Colonic mucosa (tissue), 4 donors: ENCODE results near the gene UTP3. TPM values are rescaled to one million over a fixed set of nuclear protein-coding genes. Genes with fewer than 3 reads are reported as not detected.
A peak's percentile ranks its signal among the peaks of the same experiment; 100 is the strongest.
"Not testable (repeated sequence)": the region's sequence is repeated elsewhere in the genome, so short reads cannot be mapped to it uniquely, and the experiment has no call there.

Experiments
- DNase-seq: peaks from one replicate; pipeline ENCODE4 v3.0.0-alpha.2; 2020
- H3K27ac ChIP-seq: fragments of 200-600 bp; one replicate; pipeline ENCODE4 v1.8.0; 2021
- H3K27me3 ChIP-seq: fragments of 200-600 bp; one replicate; pipeline ENCODE4 v1.8.0; 2021
- H3K36me3 ChIP-seq: fragments of 200-600 bp; one replicate; pipeline ENCODE4 v1.8.0; 2021
- H3K4me1 ChIP-seq: fragments of 200-600 bp; one replicate; pipeline ENCODE4 v1.8.0; 2021; ENCODE audit warnings: mild to moderate bottlenecking
- H3K4me3 ChIP-seq: fragments of 200-600 bp; one replicate; pipeline ENCODE4 v1.8.0; 2021
- H3K9ac ChIP-seq, 2 donors: one replicate each; pipeline ENCODE4 v1.7.0; 2013; ENCODE audit warnings: control low read depth in 2 of 2, low read depth in 2 of 2, low read length in 2 of 2
- H3K9me3 ChIP-seq: fragments of 200-600 bp; one replicate; pipeline ENCODE4 v1.8.0; 2021
- intact Hi-C: fragments of 100-400 bp; cut with DNase I; formaldehyde crosslinking; loops from one replicate; pipeline ENCODE4 v1.14.1; 2022
- total RNA-seq, 2 donors: library from RNA; stranded (reverse); fragmentation: NEBNext Ultra II Directional in 1 of 2; extraction: Animal tissue kit (Norgen Biotek cat#: 25700) in 1 of 2; gene quantifications; one replicate each; pipeline ENCODE4 v1.2.1, GENCODE V29; 2021
- TF ChIP-seq, protein P1 (sequence below): fragments of 200-600 bp; IDR thresholded peaks from one replicate; pipeline ENCODE4 v1.8.0; 2022; ENCODE audit warnings: antibody characterized with exemption, mild to moderate bottlenecking
- donor health status: healthy.
- donor health status: DM: no; HTN: no; CAD: no.
- donor health status: DM: no; HTN: no; CAD: no.

Gene UTP3
- total RNA-seq, 2 donors from 2014 or later, result 20.0 to 22.8 TPM

DNA sequence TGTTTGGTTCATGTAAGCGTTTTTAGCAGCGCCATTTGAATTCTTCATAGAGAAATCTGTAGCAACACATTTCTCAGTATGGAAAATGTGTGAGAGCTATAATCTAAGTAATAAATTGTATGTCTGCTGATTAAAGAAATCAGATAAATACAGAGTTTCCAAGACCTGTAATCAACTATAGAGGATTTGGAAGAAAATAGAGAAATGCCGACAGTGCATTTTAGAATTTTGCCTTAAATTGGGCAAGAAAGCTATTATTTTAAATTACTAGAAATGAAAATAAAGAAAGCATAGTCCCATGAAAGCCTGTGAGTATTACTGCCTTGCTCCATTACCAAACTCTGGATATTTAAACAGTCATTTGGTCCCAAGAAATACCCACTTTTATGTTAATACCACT is 36.1 kb downstream of the UTP3 start:
- no peaks in the 10 kb centered on the region for H3K36me3 ChIP-seq
- no peak for DNase-seq
- H3K9me3 ChIP-seq, result no peaks in the 10 kb centered on the region
- no peak overlapping the region for H3K9ac ChIP-seq
- no peaks in the 10 kb centered on the region for H3K27me3 ChIP-seq
- no peak overlapping the region for H3K27ac ChIP-seq
- no peak overlapping the region for H3K4me3 ChIP-seq
- TF ChIP-seq, protein P1, sequence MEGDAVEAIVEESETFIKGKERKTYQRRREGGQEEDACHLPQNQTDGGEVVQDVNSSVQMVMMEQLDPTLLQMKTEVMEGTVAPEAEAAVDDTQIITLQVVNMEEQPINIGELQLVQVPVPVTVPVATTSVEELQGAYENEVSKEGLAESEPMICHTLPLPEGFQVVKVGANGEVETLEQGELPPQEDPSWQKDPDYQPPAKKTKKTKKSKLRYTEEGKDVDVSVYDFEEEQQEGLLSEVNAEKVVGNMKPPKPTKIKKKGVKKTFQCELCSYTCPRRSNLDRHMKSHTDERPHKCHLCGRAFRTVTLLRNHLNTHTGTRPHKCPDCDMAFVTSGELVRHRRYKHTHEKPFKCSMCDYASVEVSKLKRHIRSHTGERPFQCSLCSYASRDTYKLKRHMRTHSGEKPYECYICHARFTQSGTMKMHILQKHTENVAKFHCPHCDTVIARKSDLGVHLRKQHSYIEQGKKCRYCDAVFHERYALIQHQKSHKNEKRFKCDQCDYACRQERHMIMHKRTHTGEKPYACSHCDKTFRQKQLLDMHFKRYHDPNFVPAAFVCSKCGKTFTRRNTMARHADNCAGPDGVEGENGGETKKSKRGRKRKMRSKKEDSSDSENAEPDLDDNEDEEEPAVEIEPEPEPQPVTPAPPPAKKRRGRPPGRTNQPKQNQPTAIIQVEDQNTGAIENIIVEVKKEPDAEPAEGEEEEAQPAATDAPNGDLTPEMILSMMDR, result no peak
- intact Hi-C loops, result no loop called here
- no peaks in the 10 kb centered on the region for H3K4me1 ChIP-seq

DNA sequence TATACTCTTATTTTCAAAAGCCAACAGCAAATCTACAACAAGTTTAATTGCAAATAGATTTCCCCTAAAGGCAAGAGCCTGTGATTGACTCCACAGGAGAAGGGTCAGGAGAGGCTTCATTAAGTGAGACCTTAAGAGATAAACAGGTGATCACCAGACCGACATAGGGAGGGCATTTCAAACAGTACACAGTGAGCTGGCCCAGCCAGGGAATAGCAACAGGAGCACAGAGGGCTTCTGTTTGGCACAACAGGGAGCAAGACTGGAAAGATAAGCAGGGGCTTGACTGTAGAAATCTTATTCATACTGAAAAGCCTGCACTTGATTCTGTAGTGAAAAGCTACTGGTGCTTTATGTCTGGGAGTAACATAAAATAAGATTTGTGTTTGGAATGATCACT is 37.3 kb downstream of the UTP3 start:
- Histone ChIP-seq H3K27ac (no peak overlapping the region), H3K4me1 (no peaks in the 10 kb centered on the region), H3K36me3 (no peaks in the 10 kb centered on the region), H3K4me3 (no peak overlapping the region), H3K27me3 (no peaks in the 10 kb centered on the region), H3K9me3 (no peaks in the 10 kb centered on the region), H3K9ac (no peak overlapping the region)
- TF ChIP-seq, protein P1, result no peak
- no peak for DNase-seq
- intact Hi-C loops, result no loop called here

DNA sequence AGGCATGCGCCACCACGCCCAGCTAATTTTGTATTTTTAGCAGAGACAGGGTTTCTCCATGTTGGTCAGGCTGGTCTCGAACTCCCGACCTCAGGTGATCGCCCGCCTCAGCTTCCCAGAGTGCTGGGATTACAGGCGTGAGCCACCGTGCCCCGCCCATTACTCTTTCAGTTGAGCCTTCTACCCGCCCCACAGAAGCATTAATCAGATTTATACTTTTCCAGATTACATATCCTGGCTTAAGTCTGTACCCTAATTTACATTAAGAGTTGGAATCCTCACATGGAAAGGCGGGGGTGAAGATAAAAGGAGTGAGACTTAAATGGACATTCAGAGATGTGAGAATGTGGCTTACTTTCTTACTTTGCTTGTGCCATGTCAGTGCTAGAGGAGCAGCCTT is 38.2 kb downstream of the UTP3 start:
- H3K4me1 ChIP-seq, H3K27me3 ChIP-seq, DNase-seq, H3K36me3 ChIP-seq, H3K27ac ChIP-seq, H3K9me3 ChIP-seq, H3K4me3 ChIP-seq, H3K9ac ChIP-seq, intact Hi-C loops: not testable (repeated sequence)

DNA sequence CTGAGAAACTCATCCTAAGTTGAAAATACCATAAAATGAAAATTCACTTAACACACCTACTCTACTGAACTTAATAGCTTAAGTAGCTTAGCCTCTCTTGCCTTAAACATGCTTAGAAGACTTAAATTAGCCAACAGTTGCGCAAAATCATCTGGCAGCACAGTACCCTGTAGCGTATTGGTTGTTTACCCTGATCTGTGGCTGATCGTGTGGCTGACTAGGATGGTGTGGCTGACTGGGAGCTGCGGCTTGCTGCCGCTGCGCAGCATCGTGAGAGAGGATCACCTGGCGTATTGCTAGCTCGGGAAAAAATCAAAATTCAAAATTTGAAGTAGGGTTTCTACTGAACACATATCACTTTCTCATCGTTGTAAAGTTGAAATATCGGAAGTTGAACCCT is 39.8 kb downstream of the UTP3 start:
- H3K36me3 ChIP-seq, result no peaks in the 10 kb centered on the region
- no peak overlapping the region for H3K9ac ChIP-seq
- H3K4me1 ChIP-seq, result no peaks in the 10 kb centered on the region
- no peak overlapping the region for H3K27ac ChIP-seq
- TF ChIP-seq, protein P1, result no peak
- no peak overlapping the region for H3K4me3 ChIP-seq
- no peak for DNase-seq
- intact Hi-C loops, result no loop called here
- no peaks in the 10 kb centered on the region for H3K27me3 ChIP-seq
- no peaks in the 10 kb centered on the region for H3K9me3 ChIP-seq

DNA sequence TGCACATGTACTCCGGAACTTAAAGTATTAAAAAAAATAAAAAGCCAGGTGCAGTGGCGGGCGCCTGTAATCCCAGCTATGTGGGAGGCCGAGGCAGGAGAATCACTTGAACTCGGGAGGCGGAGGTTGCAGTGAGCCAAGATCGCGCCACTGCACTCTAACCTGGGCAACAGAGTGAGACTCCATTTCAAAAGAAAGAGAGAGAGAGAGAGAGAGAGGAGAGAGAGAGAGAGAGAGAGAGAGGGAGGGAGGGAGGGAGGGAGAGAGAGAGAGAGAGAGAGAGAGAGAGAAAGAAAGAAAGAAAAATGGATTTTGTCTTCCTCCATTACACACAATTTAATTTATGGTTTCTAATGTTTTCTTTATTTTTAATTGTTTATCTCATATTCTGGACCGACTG is 44.5 kb downstream of the UTP3 start:
- H3K4me1 ChIP-seq, DNase-seq, H3K9me3 ChIP-seq, H3K27me3 ChIP-seq, H3K4me3 ChIP-seq, H3K9ac ChIP-seq, H3K27ac ChIP-seq, H3K36me3 ChIP-seq, intact Hi-C loops: not testable (repeated sequence)

DNA sequence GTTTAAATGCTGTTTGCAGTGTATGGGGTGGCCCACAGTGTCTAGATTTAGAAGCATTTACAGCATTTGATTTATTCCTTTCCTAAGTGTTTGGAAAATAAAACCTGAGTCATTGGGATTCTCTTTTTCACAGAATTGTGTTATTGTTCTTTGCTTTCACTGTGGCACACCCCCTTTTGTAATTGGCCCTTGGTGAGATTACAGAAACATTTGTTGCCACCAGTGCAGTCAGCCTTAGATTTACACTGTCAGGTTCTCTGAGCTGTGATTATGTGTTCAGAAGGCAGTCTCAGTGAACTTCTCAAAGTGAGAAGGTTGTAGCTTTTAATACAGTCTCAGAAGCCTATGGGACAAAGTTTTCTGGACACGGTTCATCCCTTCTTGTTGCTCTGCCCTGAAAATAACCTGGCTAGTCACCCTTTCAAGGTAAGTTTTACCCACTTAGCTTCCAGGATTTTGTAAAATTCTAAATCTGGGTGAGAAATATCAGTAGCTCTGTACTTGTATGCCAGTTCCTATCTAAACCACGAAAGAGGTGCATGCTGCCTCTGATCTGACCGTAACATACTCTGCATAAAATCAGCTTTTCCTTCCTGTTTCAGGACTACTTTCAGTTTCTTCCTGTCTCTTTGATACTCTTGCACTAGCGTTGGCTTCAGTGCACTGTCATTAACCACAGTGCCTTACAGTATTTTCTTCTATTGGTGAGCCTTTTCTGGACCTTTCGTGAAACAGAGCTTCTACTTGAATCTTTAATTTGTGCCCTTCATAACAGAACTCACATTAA is 46.0 kb downstream of the UTP3 start:
- DNase-seq, result peak; percentile 41
- H3K9ac ChIP-seq, result peak overlapping the region; percentile 36 to 65
- intact Hi-C loops, result no loop called here
- peak overlapping the region; percentile 81 for H3K27ac ChIP-seq
- TF ChIP-seq, protein P1, result no peak
- no peaks in the 10 kb centered on the region for H3K9me3 ChIP-seq
- peaks cover 7% of the 10 kb centered on the region for H3K4me1 ChIP-seq
- no peaks in the 10 kb centered on the region for H3K27me3 ChIP-seq
- peak overlapping the region; percentile 31 for H3K4me3 ChIP-seq
- H3K36me3 ChIP-seq, result no peaks in the 10 kb centered on the region
